ENCODE results near the gene PITRM1.

DNA sequence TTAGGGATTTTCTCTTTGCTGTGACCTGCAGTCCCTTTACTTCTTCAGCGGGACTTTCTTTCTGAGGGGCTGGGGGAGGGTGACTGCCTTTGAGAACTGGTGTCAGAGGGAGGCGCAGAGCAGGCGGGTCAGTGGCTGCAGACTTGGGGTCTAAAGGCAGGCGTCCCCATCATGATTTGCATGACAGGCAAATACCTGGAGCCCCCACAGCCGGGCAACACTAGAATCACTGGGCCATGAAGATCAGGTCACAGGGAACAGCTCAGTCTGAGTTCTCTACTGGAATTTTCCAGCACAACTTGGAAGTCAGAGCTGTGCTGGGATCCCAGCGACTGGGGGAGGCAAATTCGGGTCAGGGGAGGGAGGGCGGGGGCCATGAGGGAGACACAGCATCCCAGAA is 29.2 kb upstream of the PITRM1 start:
- TF ChIP-seq, protein P1, sequence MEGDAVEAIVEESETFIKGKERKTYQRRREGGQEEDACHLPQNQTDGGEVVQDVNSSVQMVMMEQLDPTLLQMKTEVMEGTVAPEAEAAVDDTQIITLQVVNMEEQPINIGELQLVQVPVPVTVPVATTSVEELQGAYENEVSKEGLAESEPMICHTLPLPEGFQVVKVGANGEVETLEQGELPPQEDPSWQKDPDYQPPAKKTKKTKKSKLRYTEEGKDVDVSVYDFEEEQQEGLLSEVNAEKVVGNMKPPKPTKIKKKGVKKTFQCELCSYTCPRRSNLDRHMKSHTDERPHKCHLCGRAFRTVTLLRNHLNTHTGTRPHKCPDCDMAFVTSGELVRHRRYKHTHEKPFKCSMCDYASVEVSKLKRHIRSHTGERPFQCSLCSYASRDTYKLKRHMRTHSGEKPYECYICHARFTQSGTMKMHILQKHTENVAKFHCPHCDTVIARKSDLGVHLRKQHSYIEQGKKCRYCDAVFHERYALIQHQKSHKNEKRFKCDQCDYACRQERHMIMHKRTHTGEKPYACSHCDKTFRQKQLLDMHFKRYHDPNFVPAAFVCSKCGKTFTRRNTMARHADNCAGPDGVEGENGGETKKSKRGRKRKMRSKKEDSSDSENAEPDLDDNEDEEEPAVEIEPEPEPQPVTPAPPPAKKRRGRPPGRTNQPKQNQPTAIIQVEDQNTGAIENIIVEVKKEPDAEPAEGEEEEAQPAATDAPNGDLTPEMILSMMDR (IDR thresholded peaks at IDR 0.05; ENCODE audit: poor library complexity, severe bottlenecking), result no peak
- no peak for TF ChIP-seq EZH2 (IDR thresholded peaks at IDR 0.05; ENCODE audit: borderline replicate concordance, insufficient read depth, low read length, poor library complexity, severe bottlenecking)

Measured in neural cell (in vitro differentiated cells).